ENCODE results near the gene NXF3. TPM values are rescaled to one million over a fixed set of nuclear protein-coding genes. Genes with fewer than 3 reads are reported as not detected.
A peak's percentile ranks its signal among the peaks of the same experiment; 100 is the strongest.

Gene NXF3
- total RNA-seq, 4 donors from 2014 or later = 1.2 TPM; not detected in 3

DNA sequence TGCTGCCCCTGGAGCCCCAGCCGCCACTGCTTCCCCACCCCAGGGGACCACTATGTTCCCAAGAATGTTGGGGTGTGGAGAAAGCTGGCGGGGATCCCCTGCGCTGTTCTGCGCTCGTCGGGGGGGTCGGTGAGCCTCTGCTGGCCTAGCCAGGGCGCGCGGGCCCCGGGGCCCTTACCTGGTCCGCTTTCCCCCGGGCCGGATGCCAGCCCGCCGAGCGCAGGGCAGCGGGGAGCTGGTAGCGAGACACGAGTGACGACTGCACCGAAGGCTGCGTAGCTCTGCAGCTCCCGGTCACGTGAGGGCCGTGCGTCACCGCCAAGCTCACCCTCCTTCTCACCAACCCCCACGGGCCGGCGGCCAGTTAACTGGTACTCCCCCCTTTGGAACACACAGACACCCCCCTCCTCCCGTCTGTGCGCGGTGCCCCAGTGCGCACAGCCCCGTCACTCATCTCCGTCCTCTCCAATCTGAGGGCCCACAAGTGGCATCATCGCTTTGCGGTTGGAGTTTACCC is 29.0 kb downstream of the NXF3 start, which contains the start of gene BEX1:
Gene BEX1 (minus strand): TSS at position 254 of the 517 bp plus-strand sequence. CDS start 897 bp downstream, outside the sequence.
- Histone ChIP-seq H3K27me3 (peaks cover 0 to 14% (median 4%) of the 10 kb centered on the region in 3 donors), H3K4me1 (no peaks in the 10 kb centered on the region), H3K9me3 (no peaks in the 10 kb centered on the region), H3K27ac (no peak within 1 kb of the TSS), H3K36me3 (no peaks in the 10 kb centered on the region), H3K4me3 (peak within 1 kb of the TSS in 1 of 4 donors; percentile 17)
- ATAC-seq = no peak
- in situ Hi-C loops (cut with MboI; ENCODE audit: low sequenced_read_pairs in 4 of 4) (loop anchor here in 1 of 4 donors (25.0 kb wide), 1 partner anchor 98 kb away; no protein-coding TSS in a partner anchor), intact Hi-C loops (cut with DNase I; ENCODE audit: low total_unique reads) (no loop called here)
- no peak for TF ChIP-seq POLR2A (IDR thresholded peaks at IDR 0.05)
- no peak for DNase-seq

DNA sequence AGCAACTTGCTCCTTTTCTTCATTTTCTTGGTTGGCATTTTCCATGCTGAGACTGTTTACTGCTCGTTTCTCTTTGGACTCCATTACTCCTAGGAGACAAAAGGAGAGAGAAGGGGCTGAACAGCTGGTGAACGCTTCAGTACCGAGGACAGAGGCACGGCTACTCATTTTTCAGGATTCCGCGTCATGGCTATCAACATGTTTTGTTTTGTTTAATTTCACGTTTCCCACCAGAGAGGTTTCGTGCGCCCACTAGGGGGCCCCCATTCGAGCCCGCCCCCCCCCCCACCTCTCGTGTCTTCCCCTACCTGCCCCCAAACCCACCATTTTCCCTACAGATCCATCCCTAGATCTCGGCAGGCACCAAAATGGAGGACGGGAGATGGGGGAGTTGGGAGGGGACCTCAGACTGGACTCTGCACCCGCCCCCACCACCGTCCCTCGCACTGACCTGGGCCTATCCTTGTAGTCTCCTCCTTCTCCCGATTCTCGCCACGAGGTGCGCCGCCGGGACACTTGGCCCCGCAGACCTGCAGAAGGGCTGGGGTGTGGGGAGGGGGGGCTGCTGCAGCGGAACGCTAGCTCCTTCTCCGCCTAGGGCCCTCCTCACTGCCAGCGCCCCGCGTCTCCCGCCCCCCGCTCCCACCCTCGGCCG is 29.6 kb downstream of the NXF3 start:
- TF ChIP-seq, protein P1, sequence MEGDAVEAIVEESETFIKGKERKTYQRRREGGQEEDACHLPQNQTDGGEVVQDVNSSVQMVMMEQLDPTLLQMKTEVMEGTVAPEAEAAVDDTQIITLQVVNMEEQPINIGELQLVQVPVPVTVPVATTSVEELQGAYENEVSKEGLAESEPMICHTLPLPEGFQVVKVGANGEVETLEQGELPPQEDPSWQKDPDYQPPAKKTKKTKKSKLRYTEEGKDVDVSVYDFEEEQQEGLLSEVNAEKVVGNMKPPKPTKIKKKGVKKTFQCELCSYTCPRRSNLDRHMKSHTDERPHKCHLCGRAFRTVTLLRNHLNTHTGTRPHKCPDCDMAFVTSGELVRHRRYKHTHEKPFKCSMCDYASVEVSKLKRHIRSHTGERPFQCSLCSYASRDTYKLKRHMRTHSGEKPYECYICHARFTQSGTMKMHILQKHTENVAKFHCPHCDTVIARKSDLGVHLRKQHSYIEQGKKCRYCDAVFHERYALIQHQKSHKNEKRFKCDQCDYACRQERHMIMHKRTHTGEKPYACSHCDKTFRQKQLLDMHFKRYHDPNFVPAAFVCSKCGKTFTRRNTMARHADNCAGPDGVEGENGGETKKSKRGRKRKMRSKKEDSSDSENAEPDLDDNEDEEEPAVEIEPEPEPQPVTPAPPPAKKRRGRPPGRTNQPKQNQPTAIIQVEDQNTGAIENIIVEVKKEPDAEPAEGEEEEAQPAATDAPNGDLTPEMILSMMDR (IDR thresholded peaks at IDR 0.05 in 4 of 5, conservative IDR thresholded peaks at IDR 0.05 in 1 of 5) = no peak
- no peak for TF ChIP-seq POLR2A (IDR thresholded peaks at IDR 0.05)
- no peak for DNase-seq
- Histone ChIP-seq H3K4me3 (peak overlapping the region in 1 of 4 donors; percentile 17), H3K9me3 (no peaks in the 10 kb centered on the region), H3K4me1 (no peaks in the 10 kb centered on the region), H3K36me3 (no peaks in the 10 kb centered on the region), H3K27me3 (peaks cover 0 to 14% (median 4%) of the 10 kb centered on the region in 3 donors), H3K27ac (no peak overlapping the region)
- no peak for ATAC-seq
- intact Hi-C loops (cut with DNase I; ENCODE audit: low total_unique reads) (no loop called here), in situ Hi-C loops (cut with MboI; ENCODE audit: low sequenced_read_pairs in 4 of 4) (loop anchor here in 1 of 4 donors (25.0 kb wide), 1 partner anchor 99 kb away; no protein-coding TSS in a partner anchor)

DNA sequence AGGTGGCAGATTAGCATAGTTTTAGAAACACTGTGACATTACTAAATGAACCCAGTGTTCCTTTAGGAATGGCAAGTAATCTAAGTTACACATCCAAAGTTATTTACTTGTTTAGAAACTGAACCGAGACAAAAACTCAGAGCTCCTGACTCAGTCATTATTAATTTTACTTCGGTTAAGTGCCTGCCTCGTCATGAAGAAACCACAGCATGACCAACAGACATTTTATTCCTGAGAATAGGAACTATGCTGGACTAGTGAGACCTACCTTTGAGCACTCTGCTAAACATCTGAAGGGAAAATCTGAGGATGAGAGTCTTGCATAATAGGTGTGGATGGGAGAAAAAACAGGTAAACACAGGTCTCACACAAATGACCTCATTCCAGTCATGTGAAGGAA is 31.5 kb downstream of the NXF3 start:
- intact Hi-C loops (cut with DNase I; ENCODE audit: low total_unique reads) = no loop called here
- in situ Hi-C loops (cut with MboI; ENCODE audit: low sequenced_read_pairs in 4 of 4) = loop anchor here in 1 of 4 donors (25.0 kb wide), 1 partner anchor 101 kb away; no protein-coding TSS in a partner anchor

DNA sequence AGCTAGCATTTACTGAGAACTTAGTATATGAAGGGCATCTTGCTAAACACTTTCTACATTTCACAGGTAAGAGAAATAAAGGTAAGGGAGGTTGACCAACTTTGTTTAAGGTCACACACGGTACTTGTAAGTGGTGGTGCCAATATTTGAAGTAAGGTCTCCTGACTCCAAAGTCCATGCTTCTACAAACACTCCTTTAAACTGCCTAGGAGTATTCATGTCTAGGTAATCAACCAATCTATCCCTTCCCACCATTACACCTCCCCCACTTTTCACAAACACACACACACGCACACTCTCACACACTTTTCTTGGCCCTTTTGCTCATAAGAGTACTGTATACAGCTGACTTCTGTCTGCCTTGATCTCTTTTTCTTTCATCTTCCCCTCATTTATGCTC is 36.0 kb downstream of the NXF3 start:
- in situ Hi-C loops (cut with MboI; ENCODE audit: low sequenced_read_pairs in 4 of 4) (loop anchor here in 1 of 4 donors (25.0 kb wide), 1 partner anchor 105 kb away; no protein-coding TSS in a partner anchor), intact Hi-C loops (cut with DNase I; ENCODE audit: low total_unique reads) (no loop called here)
- DNase-seq (no peak), ATAC-seq (no peak)
- Histone ChIP-seq H3K9me3 (no peaks in the 10 kb centered on the region), H3K4me1 (no peaks in the 10 kb centered on the region), H3K36me3 (no peaks in the 10 kb centered on the region), H3K27ac (no peak overlapping the region), H3K4me3 (no peak overlapping the region), H3K27me3 (peaks cover 0 to under 1% (median 0%) of the 10 kb centered on the region in 3 donors)
- TF ChIP-seq, protein P1 (IDR thresholded peaks at IDR 0.05 in 4 of 5, conservative IDR thresholded peaks at IDR 0.05 in 1 of 5) = no peak
- TF ChIP-seq POLR2A (IDR thresholded peaks at IDR 0.05) = no peak

More for the DNA sequence above, 31.5 kb downstream of the NXF3 start:
- Histone ChIP-seq H3K27ac (no peak overlapping the region), H3K4me3 (no peak overlapping the region), H3K4me1 (no peaks in the 10 kb centered on the region), H3K9me3 (no peaks in the 10 kb centered on the region), H3K36me3 (no peaks in the 10 kb centered on the region), H3K27me3 (peaks cover 0 to 11% (median under 1%) of the 10 kb centered on the region in 3 donors)
- TF ChIP-seq POLR2A (IDR thresholded peaks at IDR 0.05) = no peak
- TF ChIP-seq, protein P1 (IDR thresholded peaks at IDR 0.05 in 4 of 5, conservative IDR thresholded peaks at IDR 0.05 in 1 of 5) = no peak
- ATAC-seq (no peak), DNase-seq (no peak)

DNA sequence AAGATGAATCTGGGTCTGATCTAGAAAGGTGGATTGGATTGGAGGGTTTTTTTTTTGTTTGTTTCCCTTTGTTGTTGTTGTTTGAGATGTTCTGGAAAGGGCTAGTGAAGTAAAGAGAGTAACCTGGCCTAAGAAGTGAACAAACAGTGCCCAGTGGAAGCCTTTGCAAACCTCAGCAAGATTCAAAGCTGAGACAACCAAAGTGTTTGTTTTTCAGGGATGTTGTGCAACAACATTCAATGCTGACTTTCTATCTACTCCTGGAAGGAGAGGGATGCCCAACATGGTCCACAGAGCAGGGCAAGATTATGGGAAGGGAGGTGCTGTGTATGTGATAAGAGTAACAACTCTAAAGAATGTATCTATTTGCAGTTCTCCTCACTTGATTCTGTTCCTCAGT is 40.3 kb downstream of the NXF3 start:
- Histone ChIP-seq H3K36me3 (no peaks in the 10 kb centered on the region), H3K9me3 (no peaks in the 10 kb centered on the region), H3K27me3 (peaks cover 0 to 6% (median 0%) of the 10 kb centered on the region in 3 donors), H3K27ac (no peak overlapping the region), H3K4me1 (no peaks in the 10 kb centered on the region), H3K4me3 (no peak overlapping the region)
- no peak for DNase-seq
- ATAC-seq = no peak
- no peak for TF ChIP-seq POLR2A (IDR thresholded peaks at IDR 0.05)
- TF ChIP-seq, protein P1 (IDR thresholded peaks at IDR 0.05 in 4 of 5, conservative IDR thresholded peaks at IDR 0.05 in 1 of 5) = no peak
- intact Hi-C loops (cut with DNase I; ENCODE audit: low total_unique reads) = no loop called here
- in situ Hi-C loops (cut with MboI; ENCODE audit: low sequenced_read_pairs in 4 of 4) = loop anchor here in 1 of 4 donors (25.0 kb wide), 1 partner anchor 110 kb away; no protein-coding TSS in a partner anchor
